Activated CD8-positive, alpha-beta memory T cell treated with anti-CD3 and anti-CD28 coated beads for 36 hours (primary cell): ENCODE measurements around the gene TNFAIP8L1. TPM values are rescaled to one million over a fixed set of nuclear protein-coding genes. Genes with fewer than 3 reads are reported as not detected.

ENCODE experiments used
- CTCF ChIA-PET: fragments of 350-600 bp; sonication (Branson Sonifier 250); formaldehyde crosslinking; loops from one replicate; lab custom pipeline; 2021; ENCODE audit warnings: antibody characterized with exemption; lab: Charles Lee
- POLR2A ChIA-PET: fragments of 350-600 bp; sonication (Branson Sonifier 250); formaldehyde crosslinking; loops from one replicate; lab custom pipeline; 2021; ENCODE audit warnings: antibody characterized with exemption; lab: Charles Lee
- total RNA-seq, 2 experiments: library from RNA; stranded (reverse); gene quantifications; one replicate each; pipeline ENCODE4 v1.2.3, GENCODE V29; 2021

The TNFAIP8L1 gene
- total RNA-seq, 2 experiments from 2014 or later = 9.4 to 10.0 TPM

DNA sequence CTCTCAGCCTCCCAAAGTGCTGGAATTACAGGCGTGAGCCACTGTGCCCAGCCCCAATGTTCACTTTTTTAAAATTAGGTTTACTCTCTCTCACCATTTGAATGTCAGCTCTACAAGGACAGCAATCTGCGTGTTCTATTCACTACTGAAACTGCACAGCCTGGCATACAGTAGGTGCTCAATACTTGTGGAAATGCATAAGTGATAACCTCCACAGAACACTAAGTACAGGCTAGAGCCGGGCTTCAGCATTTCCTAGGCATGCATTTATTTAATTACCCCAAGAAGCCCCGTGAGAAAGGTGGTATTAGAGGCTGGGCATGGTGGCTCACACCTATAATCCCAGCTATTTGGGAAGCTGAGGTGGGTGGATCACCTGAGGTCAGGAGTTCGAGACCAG, 33.1 kb upstream of the TNFAIP8L1 start:
- ChIA-PET CTCF (no interaction called here), POLR2A (interaction anchor here (0.7 kb wide), 1 partner anchor 17 kb away, joined by 10 read pairs; no protein-coding TSS in a partner anchor)

DNA sequence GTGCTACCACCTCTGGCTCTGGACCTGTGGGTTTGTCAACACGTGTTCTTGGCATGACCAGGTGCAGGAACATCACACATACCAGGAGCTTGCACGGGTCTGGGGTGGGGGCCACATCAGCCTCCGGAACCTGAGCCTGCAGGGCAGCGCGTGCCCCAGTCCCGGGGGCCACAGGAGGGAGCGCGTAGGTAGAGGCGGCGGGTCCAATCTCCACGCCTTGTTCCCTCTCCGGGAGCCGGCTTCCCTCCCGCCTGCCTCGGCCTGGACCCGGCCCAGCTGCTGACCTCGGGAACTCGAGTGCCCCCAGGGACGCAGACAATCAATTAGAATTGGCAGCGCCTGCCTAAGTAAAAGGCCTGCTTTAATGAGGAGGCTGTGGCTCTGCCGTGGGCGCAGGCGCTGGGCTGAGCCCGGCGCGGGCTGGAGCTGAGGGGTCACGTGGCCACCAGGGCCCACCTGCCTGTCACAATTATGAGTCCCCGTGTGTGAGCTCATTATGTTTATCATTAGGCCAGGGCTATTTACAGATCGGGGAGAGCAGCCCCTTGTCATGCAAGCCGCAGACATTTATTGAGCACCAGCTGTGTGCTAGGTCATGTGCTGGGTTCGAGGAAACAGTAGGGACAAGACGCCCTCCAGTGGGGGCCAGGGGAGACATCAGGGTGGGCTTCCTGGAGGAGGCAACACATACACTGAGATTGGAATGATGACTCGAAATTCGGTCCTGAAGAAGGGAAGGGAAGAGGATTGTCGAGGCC, 32.2 kb upstream of the TNFAIP8L1 start:
- ChIA-PET POLR2A (no interaction called here), CTCF (interaction anchor here (1.2 kb wide), 1 partner anchor 9 kb away, joined by 3 read pairs; no protein-coding TSS in a partner anchor)

DNA sequence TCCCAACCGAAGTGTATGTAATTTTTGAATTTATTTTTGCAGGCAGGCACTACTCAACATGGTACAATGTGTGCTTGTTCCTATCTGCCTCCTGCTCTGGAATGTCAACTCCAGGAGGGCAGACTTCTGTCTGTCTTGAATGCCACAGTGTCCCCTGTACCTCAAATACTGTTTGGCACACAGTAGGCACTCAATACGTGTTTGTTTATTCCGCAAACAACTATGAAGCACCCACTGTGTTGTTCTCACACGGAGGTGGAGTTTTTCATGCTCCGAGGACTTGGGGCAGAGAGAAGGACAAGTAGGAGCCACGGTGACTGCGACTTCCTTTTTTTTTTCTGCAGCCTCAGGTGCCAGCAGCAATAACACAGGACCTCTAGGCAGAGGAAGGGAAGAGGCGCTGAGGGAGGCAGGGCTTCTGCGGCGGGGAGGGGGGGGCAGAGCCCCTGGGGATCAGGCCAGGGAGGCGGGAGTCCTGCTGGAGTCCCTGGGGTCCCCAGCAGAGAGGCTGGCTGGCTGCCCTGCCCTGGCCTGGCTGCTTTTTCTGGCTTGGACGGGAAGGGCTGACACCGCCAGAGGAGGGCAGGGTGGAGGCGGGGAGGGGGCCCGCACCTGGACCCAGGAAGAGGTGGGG, 29.3 kb upstream of the TNFAIP8L1 start:
- POLR2A ChIA-PET = no interaction called here
- CTCF ChIA-PET = no interaction called here

DNA sequence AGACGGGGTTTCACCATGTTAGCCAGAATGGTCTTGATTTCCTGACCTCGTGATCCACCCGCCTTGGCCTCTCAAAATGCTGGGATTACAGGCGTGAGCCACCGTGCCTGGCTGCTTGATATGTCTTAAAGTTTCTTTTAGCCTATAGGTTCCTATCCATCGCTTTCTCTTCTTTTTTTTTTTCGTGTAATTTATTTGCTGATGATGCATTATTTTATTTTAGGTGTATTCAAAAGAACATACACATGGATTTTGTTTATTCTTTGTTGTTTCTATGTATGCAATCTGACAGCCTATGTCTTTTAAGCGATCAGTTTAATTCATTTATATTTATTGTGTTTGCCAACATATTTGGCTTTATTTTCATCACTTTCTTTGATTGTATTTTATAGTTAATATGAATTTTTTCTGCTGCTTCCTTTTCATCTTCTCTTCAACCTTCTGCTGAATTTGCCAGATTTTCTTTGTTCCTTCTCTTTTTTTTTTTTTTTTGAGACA, 26.0 kb upstream of the TNFAIP8L1 start:
- POLR2A ChIA-PET = no interaction called here

DNA sequence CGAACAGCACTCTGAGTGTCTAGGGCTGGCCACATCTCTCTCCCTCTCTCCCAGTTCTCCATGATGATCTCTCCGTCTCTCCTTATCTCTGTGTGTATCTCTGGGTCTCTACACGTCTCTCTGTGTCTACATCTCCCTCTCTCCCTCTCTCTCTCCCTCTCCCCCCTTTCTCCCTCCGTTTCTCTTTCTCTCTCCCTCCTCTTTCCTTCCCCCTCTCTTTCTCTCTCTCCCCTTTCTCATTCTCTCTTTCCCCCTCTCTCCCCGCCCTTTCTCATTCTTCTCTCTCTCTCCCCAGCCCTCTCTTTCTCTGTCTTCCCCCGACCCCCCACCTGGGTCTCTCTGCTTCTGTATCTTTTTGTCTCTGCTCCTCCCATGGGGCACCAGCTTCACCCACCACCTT, 21.3 kb upstream of the TNFAIP8L1 start:
- ChIA-PET POLR2A (no interaction called here), CTCF (no interaction called here)

More for the DNA sequence above, 26.0 kb upstream of the TNFAIP8L1 start:
- CTCF ChIA-PET = no interaction called here

DNA sequence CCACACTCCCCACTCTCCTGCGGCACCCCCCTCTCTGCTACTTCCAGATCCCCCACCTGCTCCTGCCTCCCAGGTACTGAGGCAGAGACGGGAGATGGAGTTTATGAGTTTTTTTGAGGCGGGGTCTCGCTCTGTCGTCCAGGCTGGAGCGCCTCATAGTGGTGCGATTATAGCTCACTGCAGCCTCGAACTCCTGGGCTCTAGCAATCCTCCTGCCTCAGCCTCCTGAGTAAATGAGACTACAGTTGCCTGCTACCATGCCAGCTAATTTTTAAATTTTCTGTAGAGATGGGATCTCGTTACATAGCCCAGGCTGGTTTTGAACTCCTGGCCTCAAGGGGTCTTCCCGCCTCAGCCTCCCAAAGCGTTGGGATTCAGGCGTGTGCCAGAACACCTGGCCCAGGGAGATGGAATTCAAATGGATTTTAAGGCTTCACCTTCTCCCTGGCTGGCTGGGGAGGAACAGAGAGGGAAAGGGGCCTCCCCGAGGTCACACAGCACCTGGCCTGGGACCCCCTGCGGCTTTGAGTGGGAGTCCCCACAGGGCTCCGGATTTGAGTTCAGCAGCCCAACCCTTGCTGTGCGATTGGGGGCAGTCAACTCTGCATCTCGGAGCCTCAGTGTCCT, 19.5 kb upstream of the TNFAIP8L1 start:
- CTCF ChIA-PET = no interaction called here
- POLR2A ChIA-PET = no interaction called here

DNA sequence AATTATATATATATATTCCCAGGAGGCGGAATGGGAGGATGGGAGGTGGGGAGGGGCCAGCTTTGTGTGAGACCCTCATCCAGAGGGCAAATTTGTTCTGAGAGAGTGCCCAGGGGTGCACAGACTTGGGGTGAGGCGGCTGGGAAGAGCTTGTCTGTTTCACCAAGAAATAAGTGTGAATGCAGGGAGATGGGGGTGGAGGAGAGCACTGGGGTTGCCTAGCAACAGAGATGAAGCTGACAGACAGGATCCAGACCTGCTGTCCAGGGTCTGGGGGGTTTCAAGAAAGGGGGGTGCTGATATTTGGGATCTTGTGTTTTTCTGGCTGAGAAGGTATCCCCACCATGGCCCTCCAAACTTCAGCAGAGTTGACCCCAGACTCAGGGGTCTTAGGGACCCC, 18.6 kb upstream of the TNFAIP8L1 start:
- ChIA-PET POLR2A (no interaction called here), CTCF (interaction anchor here (1.7 kb wide), 1 partner anchor 12 kb away, joined by 7 read pairs; no protein-coding TSS in a partner anchor)

DNA sequence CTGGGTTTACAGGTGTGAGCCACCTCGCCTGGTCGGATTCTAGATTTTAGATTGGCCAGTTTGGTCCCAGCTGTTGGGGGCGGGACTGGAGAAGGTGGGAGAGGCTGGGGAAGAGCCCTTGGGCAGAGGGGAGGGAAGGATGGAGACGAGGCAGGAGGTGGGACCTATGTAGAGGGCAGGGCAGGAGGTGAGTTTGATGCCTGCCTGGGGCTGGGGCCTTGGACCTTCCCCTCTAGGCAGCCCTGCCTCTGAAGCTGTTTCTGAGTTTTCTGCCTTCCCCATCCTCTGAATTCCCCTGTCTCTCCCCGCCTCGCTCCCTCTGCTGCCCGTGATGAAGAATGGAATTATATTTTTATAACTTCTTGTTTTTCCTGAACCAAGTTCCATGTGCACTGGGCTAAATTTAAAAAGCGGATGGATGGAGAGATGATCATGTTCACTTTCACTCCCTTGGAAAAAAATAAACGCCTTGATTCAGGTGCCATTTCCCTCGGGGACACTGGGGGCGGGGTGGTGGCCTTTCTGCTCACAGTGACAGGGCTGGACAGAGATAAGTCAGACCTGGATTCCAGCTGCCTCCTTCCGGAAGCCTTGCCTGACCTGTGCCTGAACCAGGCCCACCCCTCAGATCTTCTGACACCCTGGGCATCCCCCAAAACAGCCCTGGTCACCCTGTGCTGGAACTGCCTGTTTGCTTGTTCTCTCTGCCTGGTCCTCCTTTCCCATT, 16.5 kb upstream of the TNFAIP8L1 start:
- CTCF ChIA-PET = interaction anchor here (0.7 to 0.8 kb wide), 2 partner anchors 13 to 782 kb away, joined by 3 to 5 read pairs; no protein-coding TSS in a partner anchor
- POLR2A ChIA-PET = interaction anchor here (0.6 kb wide), 1 partner anchor 17 kb away, joined by 10 read pairs; no protein-coding TSS in a partner anchor

DNA sequence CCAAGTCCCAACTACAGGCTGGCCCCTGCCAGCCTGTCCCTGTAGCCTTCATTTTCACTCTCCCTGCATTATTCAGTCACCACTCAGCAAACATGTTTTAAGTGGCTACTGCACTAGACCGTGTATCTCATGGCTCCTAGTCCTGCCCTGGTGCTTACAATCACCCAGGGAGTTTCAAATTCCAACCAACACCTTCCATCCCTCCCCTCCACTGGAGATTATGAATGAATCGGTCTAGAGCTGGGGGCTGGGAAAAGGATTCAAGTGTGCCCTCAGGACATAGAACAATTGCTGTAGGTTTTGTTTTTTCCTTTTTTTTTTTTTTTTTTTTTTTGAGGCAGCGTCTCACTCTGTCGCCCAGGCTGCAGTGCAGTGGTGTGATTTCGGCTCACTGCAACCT, 15.0 kb upstream of the TNFAIP8L1 start:
- ChIA-PET POLR2A (no interaction called here), CTCF (no interaction called here)

DNA sequence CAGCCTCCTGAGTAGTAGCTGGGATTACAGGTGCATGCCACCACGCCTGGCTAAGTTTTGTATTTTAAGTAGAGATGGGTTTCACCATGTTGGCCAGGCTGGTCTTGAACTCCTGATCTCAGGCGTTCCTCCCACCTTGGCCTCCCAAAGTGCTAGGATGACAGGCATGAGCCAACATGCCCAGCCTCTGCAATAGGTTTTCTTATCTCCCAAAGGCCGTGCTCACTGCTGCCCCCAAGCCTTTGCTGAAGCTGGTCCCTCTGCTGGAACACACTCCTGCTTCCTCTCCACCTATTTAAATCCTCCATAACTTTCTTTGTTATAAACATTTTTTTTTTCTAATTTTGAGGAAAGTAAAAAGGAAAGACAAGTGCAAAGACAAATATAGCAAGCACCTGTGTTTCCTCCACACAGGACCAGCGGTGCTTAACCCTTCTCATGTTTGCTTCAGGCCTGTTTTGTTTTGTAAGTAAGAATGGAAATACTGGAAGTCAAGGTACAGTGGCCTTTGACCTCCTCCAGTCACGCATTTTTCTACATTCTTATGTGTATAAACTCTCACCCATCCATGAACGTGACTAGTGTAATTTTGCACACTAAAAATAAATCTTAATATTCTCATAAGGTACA, 14.5 kb upstream of the TNFAIP8L1 start:
- ChIA-PET CTCF (no interaction called here), POLR2A (no interaction called here)

DNA sequence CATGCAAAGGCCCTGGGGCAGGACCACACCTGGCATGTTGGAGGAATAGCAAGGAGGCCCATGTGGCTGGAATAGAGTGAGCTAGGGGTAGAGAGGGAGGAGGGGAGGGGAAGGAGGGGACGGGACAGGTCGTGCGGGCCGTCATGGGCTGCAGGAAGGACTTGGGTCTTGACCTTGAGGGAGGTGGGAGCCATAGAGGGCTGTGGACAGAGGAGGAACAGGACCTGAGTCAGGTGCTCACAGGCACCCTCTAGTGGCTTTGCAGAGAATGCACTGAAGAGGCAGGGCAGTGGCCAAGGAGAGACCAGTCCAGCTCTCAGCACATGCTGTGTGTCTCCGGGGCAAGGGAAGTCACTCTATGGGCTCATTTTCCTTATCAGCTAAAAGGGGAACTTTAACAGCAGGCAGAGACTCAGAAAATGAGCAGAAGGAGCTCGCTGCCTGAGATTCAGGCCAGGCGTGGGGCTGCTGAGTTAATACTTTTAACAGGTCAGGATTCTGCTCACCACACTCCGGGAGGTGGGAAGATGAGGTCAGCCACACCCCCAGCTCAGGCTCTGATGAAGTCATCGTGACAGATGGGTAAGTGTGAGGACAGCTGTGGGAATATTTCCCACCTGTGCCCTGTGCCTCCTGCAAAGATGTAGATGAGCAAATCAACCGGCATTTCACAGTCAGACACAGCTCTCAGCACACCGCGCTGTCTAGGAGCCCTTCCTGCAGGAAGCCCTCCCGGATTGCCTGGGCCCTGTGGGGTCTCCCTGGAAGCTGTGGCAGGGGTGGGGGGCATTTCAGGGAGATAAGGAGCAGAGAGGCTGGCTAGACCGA, 6.0 kb upstream of the TNFAIP8L1 start:
- CTCF ChIA-PET = interaction anchor here (0.6 to 3.7 kb wide), 10 partner anchors 8 to 813 kb away, joined by 3 to 15 read pairs (median 6); no protein-coding TSS in a partner anchor

DNA sequence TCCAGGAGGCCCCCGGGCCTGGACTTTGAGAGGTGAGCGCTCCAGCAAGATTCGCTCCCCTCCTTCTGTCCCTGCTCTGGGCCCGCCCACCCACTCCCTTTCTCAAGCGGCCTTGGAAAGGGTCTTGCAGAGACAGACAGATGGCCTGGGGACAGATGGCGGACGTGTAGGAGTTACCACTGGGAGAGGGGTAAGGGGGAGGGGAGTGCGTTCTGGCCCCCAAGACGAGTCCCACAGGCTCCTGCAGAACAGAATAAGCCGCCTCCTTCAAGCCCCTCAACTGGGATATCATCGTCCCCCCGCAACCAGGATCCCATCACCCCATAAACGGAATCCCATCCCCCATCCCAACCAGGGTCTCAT, 3.6 kb upstream of the TNFAIP8L1 start:
- POLR2A ChIA-PET = no interaction called here

More for the DNA sequence above, 6.0 kb upstream of the TNFAIP8L1 start:
- POLR2A ChIA-PET = no interaction called here

DNA sequence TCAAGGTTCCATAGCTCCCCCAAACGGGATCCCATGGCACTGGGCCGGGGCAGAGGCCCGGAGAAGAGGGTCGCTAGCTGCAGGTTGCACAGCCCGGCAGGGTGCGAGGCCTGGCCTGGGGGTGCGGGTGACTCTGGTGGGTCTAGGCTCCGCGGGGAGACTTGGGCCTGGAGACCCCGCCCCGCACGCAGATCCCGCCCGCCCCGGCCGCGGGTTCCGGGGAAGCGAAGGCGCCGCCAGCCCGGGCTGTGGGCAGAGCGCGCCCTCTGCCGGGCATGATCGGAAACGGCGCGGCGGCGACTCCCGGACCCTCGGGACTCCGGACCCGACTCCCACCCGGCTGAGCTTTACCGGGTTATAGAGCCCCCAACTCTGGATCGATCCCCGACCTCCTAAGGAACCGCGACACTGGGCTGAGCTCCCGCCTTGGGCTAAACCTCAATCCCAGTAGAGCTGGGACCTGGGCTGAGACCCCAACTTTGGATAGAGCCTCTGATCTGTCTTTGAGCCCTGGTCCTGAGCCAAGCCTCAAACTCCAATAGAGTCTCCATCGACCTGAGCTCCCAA, 3.1 kb upstream of the TNFAIP8L1 start:
- CTCF ChIA-PET = interaction anchor here (0.5 to 3.3 kb wide), 23 partner anchors 8 to 924 kb away, joined by 3 to 44 read pairs (median 4); partner anchors contain the start of genes LRG1 and SEMA6B
- POLR2A ChIA-PET = interaction anchor here (0.5 kb wide), 2 partner anchors 9 to 1691 kb away, joined by 3 to 4 read pairs; no protein-coding TSS in a partner anchor

More for the DNA sequence above, 3.6 kb upstream of the TNFAIP8L1 start:
- CTCF ChIA-PET = interaction anchor here (0.6 to 3.3 kb wide), 20 partner anchors 8 to 161 kb away, joined by 3 to 44 read pairs (median 4); partner anchors contain the start of genes LRG1 and SEMA6B

DNA sequence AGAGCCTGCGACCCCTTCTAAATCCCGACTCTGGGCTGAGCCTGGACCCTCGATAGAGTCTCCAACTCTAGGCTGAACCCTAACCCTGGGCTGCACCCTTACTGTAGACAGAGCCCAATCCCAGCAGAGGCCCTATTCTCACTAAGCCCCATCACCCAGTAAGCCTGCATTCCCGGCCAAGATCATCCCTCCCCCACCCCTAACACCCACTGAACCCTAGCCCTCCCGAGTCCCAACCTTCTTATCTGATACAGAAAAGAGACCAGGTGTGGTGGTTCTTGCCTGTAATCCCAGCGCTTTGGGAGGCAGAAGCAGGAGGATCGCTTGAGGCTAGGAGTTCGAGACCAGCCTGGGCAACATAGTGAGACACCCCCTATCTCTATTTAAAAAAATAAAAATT, 2.6 kb upstream of the TNFAIP8L1 start:
- ChIA-PET CTCF (interaction anchor here (0.5 to 3.3 kb wide), 22 partner anchors 9 to 925 kb away, joined by 3 to 44 read pairs (median 5); partner anchors contain the start of genes LRG1 and SEMA6B), POLR2A (interaction anchor here (0.5 kb wide), 2 partner anchors 8 to 1691 kb away, joined by 3 to 4 read pairs; no protein-coding TSS in a partner anchor)

DNA sequence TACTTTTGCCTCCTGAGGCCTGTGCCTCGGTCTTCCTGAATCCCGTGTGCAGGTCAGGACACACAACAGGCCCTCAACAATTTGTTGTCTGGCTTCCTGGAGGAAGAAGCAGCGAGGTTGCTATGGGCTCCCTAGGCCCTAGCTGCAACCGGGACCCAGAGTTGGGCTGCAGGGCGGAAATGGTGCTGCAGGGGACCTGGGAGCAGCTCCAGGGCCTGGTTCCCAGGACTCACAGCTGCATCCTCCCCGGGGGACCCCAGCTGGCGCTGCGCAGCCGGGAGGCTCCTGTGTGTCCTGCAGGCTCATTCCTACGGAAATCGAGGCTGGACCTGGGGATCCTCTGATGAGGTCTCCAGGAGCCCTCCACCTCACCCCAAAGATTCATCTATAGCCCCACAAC, 999 bp upstream of the TNFAIP8L1 start:
- ChIA-PET POLR2A (no interaction called here), CTCF (interaction anchor here (1.3 to 3.3 kb wide), 2 partner anchors 64 to 69 kb away, joined by 8 to 44 read pairs; no protein-coding TSS in a partner anchor)

DNA sequence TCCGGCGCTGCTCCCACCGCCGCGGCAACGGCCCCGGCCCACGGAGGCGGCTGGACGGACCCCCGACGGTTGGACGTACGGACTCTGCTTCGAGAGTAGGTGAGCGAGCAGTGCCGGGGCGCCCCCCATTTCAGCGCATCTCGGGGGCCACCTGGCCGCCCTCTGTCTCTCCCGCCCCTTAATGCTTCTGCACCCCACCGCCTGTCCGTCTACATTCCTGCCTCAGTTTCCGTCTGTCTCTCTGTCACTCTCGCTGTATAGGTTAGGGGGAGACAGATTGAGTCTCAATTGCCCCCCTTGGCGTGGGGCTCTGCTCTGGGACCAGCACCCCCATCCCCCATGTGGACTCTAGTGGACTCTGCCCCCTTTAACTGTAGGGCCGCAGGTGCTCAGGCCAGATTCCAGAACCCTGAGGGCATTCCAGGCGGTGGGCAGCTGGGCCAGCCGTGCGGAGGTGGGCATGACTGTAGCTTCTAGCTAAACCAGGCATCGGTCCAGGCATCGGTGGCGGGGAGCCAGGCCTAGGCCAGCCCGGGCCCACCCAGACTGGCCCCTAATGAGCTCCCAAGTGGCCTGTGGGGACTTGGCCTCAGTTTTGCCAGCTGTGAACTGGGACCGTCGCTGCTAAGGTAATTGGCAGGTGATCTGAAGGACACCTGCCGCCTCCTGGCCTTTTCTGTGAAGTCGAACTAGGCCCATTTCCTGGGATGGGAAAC, 373 bp downstream of the TNFAIP8L1 start:
- CTCF ChIA-PET = interaction anchor here (0.5 kb wide), 1 partner anchor 476 kb away, joined by 3 read pairs; no protein-coding TSS in a partner anchor
- POLR2A ChIA-PET = interaction anchor here (0.5 to 0.6 kb wide), 2 partner anchors 92 to 191 kb away, joined by 6 to 8 read pairs; no protein-coding TSS in a partner anchor
